Measurements from ENCODE around the gene EVI5.
"Not testable (repeated sequence)": the region's sequence is repeated elsewhere in the genome, so short reads cannot be mapped to it uniquely, and the experiment has no call there.

The EVI5 gene

GRCh38 chr1:92662048-92662447 lies 122.9 kb downstream of the EVI5 start:
- H3K36me3 ChIP-seq (replicated peaks), result no peaks in the 10 kb centered on the region
- no peaks in the 10 kb centered on the region for H3K9me3 ChIP-seq
- no peak for DNase-seq (ENCODE audit: low spot score in 2 of 2)
- H3K4me1 ChIP-seq, result no peaks in the 10 kb centered on the region
- in situ Hi-C loops (cut with MboI; ENCODE audit: low sequenced_read_pairs), result no loop called here
- no peaks in the 10 kb centered on the region for H3K27me3 ChIP-seq (ENCODE audit: low read depth)
- H3K4me3 ChIP-seq, result no peak overlapping the region

GRCh38 chr1:92657701-92658100 lies 127.2 kb downstream of the EVI5 start:
- no peaks in the 10 kb centered on the region for H3K4me1 ChIP-seq
- in situ Hi-C loops (cut with MboI; ENCODE audit: low sequenced_read_pairs), result no loop called here
- H3K27me3 ChIP-seq (ENCODE audit: low read depth), result no peaks in the 10 kb centered on the region
- H3K9me3 ChIP-seq, result peaks cover 11% of the 10 kb centered on the region; the same call in 1 of the 2 replicates
- no peak for DNase-seq (ENCODE audit: low spot score in 2 of 2)
- H3K36me3 ChIP-seq (replicated peaks), result no peaks in the 10 kb centered on the region
- H3K4me3 ChIP-seq, result no peak overlapping the region

GRCh38 chr1:92655197-92655801 lies 129.6 kb downstream of the EVI5 start:
- peaks cover 11% of the 10 kb centered on the region; the same call in 1 of the 2 replicates for H3K9me3 ChIP-seq
- in situ Hi-C loops (cut with MboI; ENCODE audit: low sequenced_read_pairs), result no loop called here
- no peak for DNase-seq (ENCODE audit: low spot score in 2 of 2)
- H3K36me3 ChIP-seq (replicated peaks), result no peaks in the 10 kb centered on the region
- H3K4me1 ChIP-seq, result no peaks in the 10 kb centered on the region
- no peak overlapping the region for H3K4me3 ChIP-seq
- H3K27me3 ChIP-seq (ENCODE audit: low read depth), result no peaks in the 10 kb centered on the region

- H3K27me3 ChIP-seq (ENCODE audit: low read depth), result no peaks in the 10 kb centered on the region
- no peak for DNase-seq (ENCODE audit: low spot score in 2 of 2)
- peaks cover 11% of the 10 kb centered on the region; the same call in 1 of the 2 replicates for H3K9me3 ChIP-seq
- in situ Hi-C loops (cut with MboI; ENCODE audit: low sequenced_read_pairs), result no loop called here
- no peaks in the 10 kb centered on the region for H3K36me3 ChIP-seq (replicated peaks)
- no peaks in the 10 kb centered on the region for H3K4me1 ChIP-seq
- H3K4me3 ChIP-seq, result no peak overlapping the region
These were observed 131.1 kb downstream of the EVI5 start for GRCh38 chr1:92653605-92654381.

- H3K9me3 ChIP-seq; DNase-seq (ENCODE audit: low spot score in 2 of 2); H3K4me3 ChIP-seq; H3K36me3 ChIP-seq (replicated peaks); in situ Hi-C loops (cut with MboI; ENCODE audit: low sequenced_read_pairs); H3K27me3 ChIP-seq (ENCODE audit: low read depth); H3K4me1 ChIP-seq: not testable (repeated sequence)
These were observed 144.2 kb downstream of the EVI5 start for GRCh38 chr1:92640686-92641085.

GRCh38 chr1:92638498-92638897 lies 146.4 kb downstream of the EVI5 start:
- Histone ChIP-seq H3K27me3 (ENCODE audit: low read depth) (no peaks in the 10 kb centered on the region), H3K9me3 (no peaks in the 10 kb centered on the region), H3K4me1 (no peaks in the 10 kb centered on the region), H3K36me3 (replicated peaks) (no peaks in the 10 kb centered on the region), H3K4me3 (no peak overlapping the region)
- in situ Hi-C loops (cut with MboI; ENCODE audit: low sequenced_read_pairs), result no loop called here
- DNase-seq (ENCODE audit: low spot score in 2 of 2), result no peak

- in situ Hi-C loops (cut with MboI; ENCODE audit: low sequenced_read_pairs); H3K4me3 ChIP-seq; DNase-seq (ENCODE audit: low spot score in 2 of 2); H3K27me3 ChIP-seq (ENCODE audit: low read depth); H3K4me1 ChIP-seq; H3K36me3 ChIP-seq (replicated peaks); H3K9me3 ChIP-seq: not testable (repeated sequence)
These were observed 149.7 kb downstream of the EVI5 start for GRCh38 chr1:92635203-92635602.

GRCh38 chr1:92623187-92623778 lies 161.6 kb downstream of the EVI5 start:
- Histone ChIP-seq H3K9me3 (no peaks in the 10 kb centered on the region), H3K36me3 (replicated peaks) (no peaks in the 10 kb centered on the region), H3K27me3 (ENCODE audit: low read depth) (no peaks in the 10 kb centered on the region), H3K4me3 (no peak overlapping the region), H3K4me1 (no peaks in the 10 kb centered on the region)
- in situ Hi-C loops (cut with MboI; ENCODE audit: low sequenced_read_pairs), result loop anchor here (25.0 kb wide), 2 partner anchors 311 to 636 kb away; no protein-coding TSS in a partner anchor
- no peak for DNase-seq (ENCODE audit: low spot score in 2 of 2)

GRCh38 chr1:92619466-92620189 lies 165.3 kb downstream of the EVI5 start:
- in situ Hi-C loops (cut with MboI; ENCODE audit: low sequenced_read_pairs), result loop anchor here (25.0 kb wide), 2 partner anchors 307 to 632 kb away; no protein-coding TSS in a partner anchor
- no peaks in the 10 kb centered on the region for H3K36me3 ChIP-seq (replicated peaks)
- H3K27me3 ChIP-seq (ENCODE audit: low read depth), result no peaks in the 10 kb centered on the region
- no peaks in the 10 kb centered on the region for H3K4me1 ChIP-seq
- no peak overlapping the region for H3K4me3 ChIP-seq
- no peaks in the 10 kb centered on the region for H3K9me3 ChIP-seq
- DNase-seq (ENCODE audit: low spot score in 2 of 2), result no peak

- Histone ChIP-seq H3K27me3 (ENCODE audit: low read depth) (no peaks in the 10 kb centered on the region), H3K4me1 (no peaks in the 10 kb centered on the region), H3K36me3 (replicated peaks) (no peaks in the 10 kb centered on the region), H3K4me3 (no peak overlapping the region), H3K9me3 (no peaks in the 10 kb centered on the region)
- in situ Hi-C loops (cut with MboI; ENCODE audit: low sequenced_read_pairs), result loop anchor here (25.0 kb wide), 2 partner anchors 289 to 614 kb away; no protein-coding TSS in a partner anchor
- no peak for DNase-seq (ENCODE audit: low spot score in 2 of 2)
These were observed 183.9 kb downstream of the EVI5 start for GRCh38 chr1:92601044-92601443.

- Histone ChIP-seq H3K4me3 (no peak overlapping the region), H3K9me3 (no peaks in the 10 kb centered on the region), H3K4me1 (no peaks in the 10 kb centered on the region), H3K27me3 (ENCODE audit: low read depth) (no peaks in the 10 kb centered on the region), H3K36me3 (replicated peaks) (no peaks in the 10 kb centered on the region)
- peak in 1 of 2 experiments; percentile 27 for DNase-seq (ENCODE audit: low spot score in 2 of 2)
- in situ Hi-C loops (cut with MboI; ENCODE audit: low sequenced_read_pairs), result no loop called here
These were observed 185.7 kb downstream of the EVI5 start for GRCh38 chr1:92599184-92599583.

- H3K4me1 ChIP-seq; H3K4me3 ChIP-seq; H3K36me3 ChIP-seq (replicated peaks); H3K27me3 ChIP-seq (ENCODE audit: low read depth); DNase-seq (ENCODE audit: low spot score in 2 of 2); in situ Hi-C loops (cut with MboI; ENCODE audit: low sequenced_read_pairs); H3K9me3 ChIP-seq: not testable (repeated sequence)
These were observed 195.5 kb downstream of the EVI5 start for GRCh38 chr1:92589361-92589760.

- H3K27me3 ChIP-seq (ENCODE audit: low read depth), result no peaks in the 10 kb centered on the region
- no peak overlapping the region for H3K4me3 ChIP-seq
- H3K9me3 ChIP-seq, result no peaks in the 10 kb centered on the region
- in situ Hi-C loops (cut with MboI; ENCODE audit: low sequenced_read_pairs), result no loop called here
- no peaks in the 10 kb centered on the region for H3K36me3 ChIP-seq (replicated peaks)
- DNase-seq (ENCODE audit: low spot score in 2 of 2), result no peak
- no peaks in the 10 kb centered on the region for H3K4me1 ChIP-seq
These were observed 197.5 kb downstream of the EVI5 start for GRCh38 chr1:92587445-92587844.
